Endothelial cell (in vitro differentiated cells): ENCODE results near the gene TSN. TPM values are rescaled to one million over a fixed set of nuclear protein-coding genes. Genes with fewer than 3 reads are reported as not detected.
A peak's percentile ranks its signal among the peaks of the same experiment; 100 is the strongest.

Source experiments
- DNase-seq: peaks from one replicate; pipeline ENCODE4 v3.0.0; 2021; ENCODE audit warnings: low spot score
- H3K27ac Mint-ChIP-seq: one replicate; pipeline ENCODE4 v1.8.0; 2021; ENCODE audit warnings: mixed read lengths, inconsistent platforms; ENCODE audit not compliant: unreplicated experiment
- H3K27me3 Mint-ChIP-seq: one replicate; pipeline ENCODE4 v1.8.0; 2021; ENCODE audit warnings: mild to moderate bottlenecking, moderate library complexity, mixed read lengths, inconsistent platforms; ENCODE audit not compliant: unreplicated experiment
- H3K36me3 Mint-ChIP-seq: one replicate; pipeline ENCODE4 v1.8.0; 2021; ENCODE audit warnings: mild to moderate bottlenecking, low read depth, mixed read lengths, inconsistent platforms; ENCODE audit not compliant: unreplicated experiment
- H3K4me1 Mint-ChIP-seq: one replicate; pipeline ENCODE4 v1.8.0; 2021; ENCODE audit warnings: mild to moderate bottlenecking, mixed read lengths, inconsistent platforms; ENCODE audit not compliant: unreplicated experiment
- H3K4me3 Mint-ChIP-seq: one replicate; pipeline ENCODE4 v1.8.0; 2021; ENCODE audit warnings: mild to moderate bottlenecking, mixed read lengths, inconsistent platforms; ENCODE audit not compliant: unreplicated experiment
- H3K9me3 Mint-ChIP-seq: one replicate; pipeline ENCODE4 v1.8.0; 2021; ENCODE audit warnings: mixed read lengths, inconsistent platforms; ENCODE audit not compliant: unreplicated experiment
- total RNA-seq: library from RNA; stranded (reverse); fragmentation: NEBNext Ultra II Directional; extraction: Animal tissue kit (Norgen Biotek cat#: 25700); gene quantifications from one replicate; pipeline ENCODE4 v1.2.1, GENCODE V29; 2021; ENCODE audit not compliant: unreplicated experiment
- TF ChIP-seq, protein P1 (sequence below): fragments of 200-600 bp; sonication (generic); IDR thresholded peaks from one replicate; pipeline ENCODE4 v1.5.0; 2021; ENCODE audit warnings: antibody characterized with exemption; ENCODE audit not compliant: unreplicated experiment

Gene TSN
- total RNA-seq, 1 donor from 2014 or later: 264 TPM

DNA sequence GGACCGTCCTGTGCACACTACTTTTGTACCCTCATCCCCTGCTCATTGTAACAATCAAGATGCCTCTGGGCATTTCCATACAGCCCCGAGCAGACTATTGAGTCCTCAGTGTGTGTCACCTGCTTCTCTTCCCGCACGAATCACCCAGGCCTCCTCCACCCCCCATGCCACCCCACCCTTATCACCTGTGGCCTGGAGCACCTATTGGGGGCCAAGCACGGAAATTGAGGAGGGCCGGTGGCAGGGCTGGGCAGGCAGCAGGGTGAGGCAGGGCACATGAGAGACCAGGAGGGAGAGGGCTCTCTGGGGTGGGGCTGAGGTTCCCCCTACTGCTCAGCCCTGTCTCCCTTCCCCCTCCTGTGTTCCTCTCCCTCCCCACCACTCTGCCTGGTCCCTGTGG lies 14.5 kb upstream of the TSN start:
- TF ChIP-seq, protein P1, sequence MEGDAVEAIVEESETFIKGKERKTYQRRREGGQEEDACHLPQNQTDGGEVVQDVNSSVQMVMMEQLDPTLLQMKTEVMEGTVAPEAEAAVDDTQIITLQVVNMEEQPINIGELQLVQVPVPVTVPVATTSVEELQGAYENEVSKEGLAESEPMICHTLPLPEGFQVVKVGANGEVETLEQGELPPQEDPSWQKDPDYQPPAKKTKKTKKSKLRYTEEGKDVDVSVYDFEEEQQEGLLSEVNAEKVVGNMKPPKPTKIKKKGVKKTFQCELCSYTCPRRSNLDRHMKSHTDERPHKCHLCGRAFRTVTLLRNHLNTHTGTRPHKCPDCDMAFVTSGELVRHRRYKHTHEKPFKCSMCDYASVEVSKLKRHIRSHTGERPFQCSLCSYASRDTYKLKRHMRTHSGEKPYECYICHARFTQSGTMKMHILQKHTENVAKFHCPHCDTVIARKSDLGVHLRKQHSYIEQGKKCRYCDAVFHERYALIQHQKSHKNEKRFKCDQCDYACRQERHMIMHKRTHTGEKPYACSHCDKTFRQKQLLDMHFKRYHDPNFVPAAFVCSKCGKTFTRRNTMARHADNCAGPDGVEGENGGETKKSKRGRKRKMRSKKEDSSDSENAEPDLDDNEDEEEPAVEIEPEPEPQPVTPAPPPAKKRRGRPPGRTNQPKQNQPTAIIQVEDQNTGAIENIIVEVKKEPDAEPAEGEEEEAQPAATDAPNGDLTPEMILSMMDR: no peak
- Mint-ChIP-seq H3K36me3 (peaks cover 10% of the 10 kb centered on the region), H3K27me3 (peaks cover 10% of the 10 kb centered on the region), H3K4me3 (peak overlapping the region; percentile 35), H3K27ac (peak overlapping the region; percentile 61), H3K9me3 (no peaks in the 10 kb centered on the region), H3K4me1 (peaks cover 43% of the 10 kb centered on the region)
- no peak for DNase-seq

DNA sequence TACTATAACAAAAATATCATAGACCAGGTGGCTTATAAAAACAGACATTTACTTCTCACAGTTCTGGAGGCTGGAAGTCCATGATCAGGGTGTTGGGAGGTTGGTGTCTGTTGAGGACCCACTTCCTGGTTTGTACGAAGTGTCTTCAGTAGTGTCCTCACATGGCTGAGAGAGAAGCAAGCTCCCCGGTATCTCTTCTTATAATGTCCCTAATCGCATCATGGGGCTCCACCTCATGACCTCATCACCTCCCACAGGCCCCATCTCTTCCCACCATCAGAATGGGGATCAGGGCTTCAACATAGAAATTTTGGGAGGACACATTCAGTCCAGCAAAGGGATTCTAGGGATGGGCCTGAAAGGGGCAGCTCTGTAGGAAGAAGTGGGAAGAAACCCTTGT lies 14.0 kb upstream of the TSN start:
- Mint-ChIP-seq H3K4me3 (no peak overlapping the region), H3K36me3 (peaks cover 11% of the 10 kb centered on the region), H3K9me3 (no peaks in the 10 kb centered on the region), H3K27me3 (peaks cover 13% of the 10 kb centered on the region), H3K27ac (peak overlapping the region; percentile 11), H3K4me1 (peaks cover 46% of the 10 kb centered on the region)
- DNase-seq: no peak
- TF ChIP-seq, protein P1: no peak

DNA sequence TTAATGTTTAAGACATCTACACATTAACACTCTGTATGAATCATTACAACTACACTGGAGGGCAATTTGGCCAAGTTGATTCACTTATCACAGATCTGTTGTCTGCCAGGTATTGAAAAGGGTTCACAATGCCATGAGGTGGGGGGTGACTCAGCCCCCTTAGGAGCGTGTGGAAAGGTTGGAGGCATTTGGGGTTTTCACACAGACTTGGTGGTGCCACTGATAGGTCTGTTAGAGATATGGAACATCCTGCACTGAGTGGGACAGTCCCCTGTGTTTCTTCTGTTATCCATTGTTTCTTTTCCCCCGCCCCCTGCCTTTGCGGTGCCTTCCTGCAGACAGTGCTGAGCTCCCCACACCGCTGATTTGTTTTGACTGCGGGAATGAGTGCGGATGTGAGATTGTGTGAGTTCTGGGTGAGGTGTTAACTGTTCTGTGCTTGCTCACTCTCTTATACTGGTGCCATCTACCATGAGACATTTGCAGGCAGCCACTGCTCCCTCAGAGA lies 9.3 kb upstream of the TSN start:
- peak; percentile 55 for DNase-seq
- peaks cover 14% of the 10 kb centered on the region for H3K36me3 Mint-ChIP-seq
- peak overlapping the region; percentile 90 for H3K27ac Mint-ChIP-seq
- H3K4me1 Mint-ChIP-seq: peaks cover 29% of the 10 kb centered on the region
- H3K27me3 Mint-ChIP-seq: peaks cover 10% of the 10 kb centered on the region
- TF ChIP-seq, protein P1: no peak
- no peaks in the 10 kb centered on the region for H3K9me3 Mint-ChIP-seq
- peak overlapping the region; percentile 76 for H3K4me3 Mint-ChIP-seq

DNA sequence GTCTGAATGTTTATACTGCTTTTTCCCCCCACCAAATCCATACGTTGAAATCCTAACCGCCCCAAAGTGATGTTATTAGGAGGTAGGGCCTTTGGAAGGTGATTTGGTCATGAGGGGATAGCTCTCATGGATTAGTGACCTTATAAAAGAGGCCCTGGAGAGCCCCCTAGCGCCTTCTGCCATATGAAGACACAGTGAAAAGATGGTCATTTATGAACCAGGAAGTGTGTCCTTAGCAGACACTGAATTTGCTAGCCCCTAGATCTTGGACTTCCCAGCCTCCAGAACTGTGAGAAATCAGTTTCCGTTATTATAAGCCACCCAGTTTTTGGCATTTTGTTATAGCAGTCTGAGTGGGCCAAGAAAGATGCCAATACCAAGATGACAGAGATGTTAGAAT lies 7.2 kb upstream of the TSN start:
- H3K27ac Mint-ChIP-seq: no peak overlapping the region
- no peaks in the 10 kb centered on the region for H3K9me3 Mint-ChIP-seq
- H3K4me3 Mint-ChIP-seq: no peak overlapping the region
- peaks cover 10% of the 10 kb centered on the region for H3K27me3 Mint-ChIP-seq
- peaks cover 17% of the 10 kb centered on the region for H3K36me3 Mint-ChIP-seq
- TF ChIP-seq, protein P1: no peak
- H3K4me1 Mint-ChIP-seq: peaks cover 32% of the 10 kb centered on the region
- no peak for DNase-seq

DNA sequence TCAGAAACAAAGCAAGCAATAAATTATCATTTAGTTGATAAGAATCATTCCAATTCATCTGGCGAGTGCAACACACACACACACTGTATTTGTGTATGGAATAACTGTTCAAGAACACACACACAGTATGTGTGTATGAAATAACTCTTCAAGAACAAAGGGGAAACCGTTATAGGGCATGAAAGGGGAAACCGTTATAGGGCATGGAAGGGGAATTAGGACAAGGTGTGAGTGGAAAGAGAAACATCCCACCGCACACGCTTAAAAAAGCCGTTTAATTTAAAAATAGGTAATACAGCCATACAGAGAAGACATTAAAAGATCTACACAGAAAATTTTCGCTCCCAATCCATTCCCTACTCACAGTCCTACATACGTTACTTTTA lies 607 bp upstream of the TSN start:
- peaks cover 25% of the 10 kb centered on the region for H3K36me3 Mint-ChIP-seq
- no peak for DNase-seq
- H3K9me3 Mint-ChIP-seq: peaks cover 6% of the 10 kb centered on the region
- peaks cover 5% of the 10 kb centered on the region for H3K27me3 Mint-ChIP-seq
- H3K4me3 Mint-ChIP-seq: peak overlapping the region; percentile 99
- peaks cover 46% of the 10 kb centered on the region for H3K4me1 Mint-ChIP-seq
- H3K27ac Mint-ChIP-seq: peak overlapping the region; percentile 94
- TF ChIP-seq, protein P1: no peak
